ENCODE data around the gene RTL1. TPM values are rescaled to one million over a fixed set of nuclear protein-coding genes. Genes with fewer than 3 reads are reported as not detected.

RTL1 gene
- total and polyA plus RNA-seq, 2 of the 8 experiments (the other 6 are each of a cell fraction or from before 2014, with no cell fraction given), result not detected

- TF ChIP-seq, protein P1, sequence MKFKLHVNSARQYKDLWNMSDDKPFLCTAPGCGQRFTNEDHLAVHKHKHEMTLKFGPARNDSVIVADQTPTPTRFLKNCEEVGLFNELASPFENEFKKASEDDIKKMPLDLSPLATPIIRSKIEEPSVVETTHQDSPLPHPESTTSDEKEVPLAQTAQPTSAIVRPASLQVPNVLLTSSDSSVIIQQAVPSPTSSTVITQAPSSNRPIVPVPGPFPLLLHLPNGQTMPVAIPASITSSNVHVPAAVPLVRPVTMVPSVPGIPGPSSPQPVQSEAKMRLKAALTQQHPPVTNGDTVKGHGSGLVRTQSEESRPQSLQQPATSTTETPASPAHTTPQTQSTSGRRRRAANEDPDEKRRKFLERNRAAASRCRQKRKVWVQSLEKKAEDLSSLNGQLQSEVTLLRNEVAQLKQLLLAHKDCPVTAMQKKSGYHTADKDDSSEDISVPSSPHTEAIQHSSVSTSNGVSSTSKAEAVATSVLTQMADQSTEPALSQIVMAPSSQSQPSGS (IDR thresholded peaks at IDR 0.05; ENCODE audit: low read length), result no peak
- TF ChIP-seq BRCA1 (IDR thresholded peaks at IDR 0.05; ENCODE audit: low read depth, low read length) (no peak), HDAC6 (IDR thresholded peaks at IDR 0.05; ENCODE audit: low read depth, low read length) (no peak), MAX (IDR thresholded peaks at IDR 0.05) (no peak), FOSL1 (IDR thresholded peaks at IDR 0.05; ENCODE audit: insufficient read depth, low read depth, low read length) (no peak), TAF7 (optimal IDR thresholded peaks at IDR 0.05; ENCODE audit: borderline replicate concordance, low read depth, low read length) (no peak), SP4 (IDR thresholded peaks at IDR 0.05; ENCODE audit: low read length) (no peak), RXRA (IDR thresholded peaks at IDR 0.05; ENCODE audit: insufficient read depth, low read depth, low read length) (no peak), CREB1 (IDR thresholded peaks at IDR 0.05) (no peak), BCL11A (IDR thresholded peaks at IDR 0.05; ENCODE audit: low read depth in 2 of 2, low read length in 2 of 2) (no peak)
Measured at GRCh38 chr14:100856056-100856950, 47.2 kb downstream of the RTL1 start (continued).

All from H1 (cell line).